Stimulated activated naive CD8-positive, alpha-beta T cell treated with anti-CD3 and anti-CD28 coated beads, Interleukin-15, Interleukin-2, amounts not matched to agents 100 U/mL and 50 U/mL, for 24 hours (primary cell): Measurements from ENCODE around the gene TMCO6.
"Not testable (repeated sequence)": the region's sequence is repeated elsewhere in the genome, so short reads cannot be mapped to it uniquely, and the experiment has no call there.

Experiments used
- ATAC-seq: fragments of 150-1000 bp; cut with Tn5 transposase; one replicate; pipeline ENCODE4 v1.10.0; 2021
- DNase-seq: peaks from one replicate; pipeline ENCODE4 v3.0.0; 2021

The TMCO6 gene

GRCh38 chr5:140630292-140631035 is 8.8 kb upstream of the TMCO6 start:
- ATAC-seq (no peak), DNase-seq (no peak)

GRCh38 chr5:140631036-140631417 is 8.2 kb upstream of the TMCO6 start:
- no peak for DNase-seq
- no peak for ATAC-seq

- ATAC-seq: peak; percentile 28
- DNase-seq: no peak
These were observed 7.4 kb upstream of the TMCO6 start for GRCh38 chr5:140631831-140632365.

- DNase-seq (peak; percentile 53), ATAC-seq (peak; percentile 75)
These were observed 6.8 kb upstream of the TMCO6 start for GRCh38 chr5:140632366-140633020.

GRCh38 chr5:140633021-140633471 is 6.2 kb upstream of the TMCO6 start, which contains the start of gene CD14:
CD14 (minus strand) TSS chr5:140633175; CDS start chr5:140633071, 104 bp downstream.
- ATAC-seq (peak; percentile 14), DNase-seq (peak; percentile 39)

GRCh38 chr5:140633501-140633900 is 5.8 kb upstream of the TMCO6 start:
- ATAC-seq (no peak), DNase-seq (no peak)

- no peak for DNase-seq
- no peak for ATAC-seq
These were observed 5.1 kb upstream of the TMCO6 start for GRCh38 chr5:140634103-140634502.

- ATAC-seq (no peak), DNase-seq (no peak)
These were observed 3.7 kb upstream of the TMCO6 start for GRCh38 chr5:140635291-140636257.

- DNase-seq: no peak
These were observed 1.7 kb upstream of the TMCO6 start for GRCh38 chr5:140637371-140638100.

GRCh38 chr5:140638898-140639147 is 428 bp upstream of the TMCO6 start:
- DNase-seq, ATAC-seq: not testable (repeated sequence)

More at GRCh38 chr5:140637371-140638100, 1.7 kb upstream of the TMCO6 start:
- no peak for ATAC-seq

- ATAC-seq: no peak
These were observed 2.5 kb downstream of the TMCO6 start for GRCh38 chr5:140641716-140642115.

GRCh38 chr5:140642718-140643117 is 3.5 kb downstream of the TMCO6 start:
- no peak for ATAC-seq
- no peak for DNase-seq

More at GRCh38 chr5:140641716-140642115, 2.5 kb downstream of the TMCO6 start:
- DNase-seq: no peak

GRCh38 chr5:140647042-140647419 is 7.8 kb downstream of the TMCO6 start:
- ATAC-seq: no peak
- DNase-seq: no peak

GRCh38 chr5:140658870-140659269 is 19.6 kb downstream of the TMCO6 start:
- no peak for DNase-seq
- no peak for ATAC-seq

GRCh38 chr5:140660371-140660770 is 21.1 kb downstream of the TMCO6 start:
- not testable (repeated sequence) for ATAC-seq, DNase-seq

GRCh38 chr5:140664030-140664358 is 24.7 kb downstream of the TMCO6 start:
- no peak for DNase-seq

GRCh38 chr5:140664359-140665119 is 25.3 kb downstream of the TMCO6 start, which contains the start of gene WDR55:
WDR55 (plus strand) TSS chr5:140664904; CDS start chr5:140664913, 9 bp downstream.
- ATAC-seq: peak; percentile 96
- DNase-seq: peak; percentile 97

More at GRCh38 chr5:140664030-140664358, 24.7 kb downstream of the TMCO6 start:
- no peak for ATAC-seq

GRCh38 chr5:140671035-140671434 is 31.8 kb downstream of the TMCO6 start:
- not testable (repeated sequence) for ATAC-seq, DNase-seq

GRCh38 chr5:140671472-140672125 is 32.3 kb downstream of the TMCO6 start:
- ATAC-seq (no peak), DNase-seq (no peak)
